GM18520 (cell line): ENCODE measurements around the gene LAMB1.
"Not testable (repeated sequence)": the region's sequence is repeated elsewhere in the genome, so short reads cannot be mapped to it uniquely, and the experiment has no call there.

ENCODE experiments used
- ATAC-seq: cut with Tn5 transposase; IDR thresholded peaks from one replicate; pipeline ENCODE4 v1.9.1; 2021; ENCODE audit not compliant: unreplicated experiment

LAMB1 gene

GRCh38 chr7:107922886-107923285 lies 80.1 kb downstream of the LAMB1 start:
- no peak for ATAC-seq

DNA sequence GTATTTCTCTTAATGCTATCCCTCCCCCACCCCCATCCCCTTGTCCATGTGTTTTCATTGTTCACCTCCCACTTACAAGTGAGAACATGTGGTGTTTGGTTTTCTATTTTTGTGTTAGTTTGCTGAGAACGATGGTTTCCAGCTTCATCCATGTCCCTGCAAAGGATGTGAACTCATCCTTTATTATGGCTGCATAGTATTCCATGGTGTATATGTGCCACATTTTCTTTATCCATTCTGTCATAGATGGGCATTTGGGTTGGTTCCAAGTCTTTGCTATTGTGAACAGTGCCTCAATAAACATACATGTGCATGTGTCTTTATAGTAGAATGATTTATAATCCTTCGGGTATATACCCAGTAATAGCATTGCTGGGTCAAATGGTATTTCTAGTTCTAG lies 81.1 kb downstream of the LAMB1 start:
- ATAC-seq, result not testable (repeated sequence)

GRCh38 chr7:107920048-107920772 lies 82.8 kb downstream of the LAMB1 start:
- no peak for ATAC-seq

- ATAC-seq, result no peak
Measured at GRCh38 chr7:107918948-107919347, 84.0 kb downstream of the LAMB1 start.

- peak; percentile 86 for ATAC-seq
Measured at GRCh38 chr7:107917763-107918651, 85.0 kb downstream of the LAMB1 start.

GRCh38 chr7:107915541-107915940 lies 87.4 kb downstream of the LAMB1 start:
- no peak for ATAC-seq

DNA sequence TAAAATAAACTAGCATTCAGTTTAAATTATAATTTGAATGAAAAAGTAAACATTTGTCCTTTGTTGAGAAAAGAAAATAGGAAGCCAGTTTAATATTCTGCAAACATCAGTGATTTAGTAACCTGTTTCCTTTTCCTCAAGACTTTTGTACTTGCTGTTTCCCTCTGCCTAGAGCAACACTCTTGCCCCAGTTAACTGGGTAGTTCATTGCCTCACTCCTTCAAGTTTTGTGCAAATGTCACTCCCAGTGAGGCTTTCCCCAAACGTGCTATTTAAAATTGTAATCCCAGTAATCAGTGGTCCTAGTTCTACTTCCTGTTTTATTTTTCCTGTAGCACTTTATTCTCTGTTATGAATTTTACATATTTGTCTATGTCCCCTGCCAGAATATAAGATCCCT lies 88.1 kb downstream of the LAMB1 start:
- no peak for ATAC-seq

GRCh38 chr7:107913851-107914250 lies 89.1 kb downstream of the LAMB1 start:
- no peak for ATAC-seq

DNA sequence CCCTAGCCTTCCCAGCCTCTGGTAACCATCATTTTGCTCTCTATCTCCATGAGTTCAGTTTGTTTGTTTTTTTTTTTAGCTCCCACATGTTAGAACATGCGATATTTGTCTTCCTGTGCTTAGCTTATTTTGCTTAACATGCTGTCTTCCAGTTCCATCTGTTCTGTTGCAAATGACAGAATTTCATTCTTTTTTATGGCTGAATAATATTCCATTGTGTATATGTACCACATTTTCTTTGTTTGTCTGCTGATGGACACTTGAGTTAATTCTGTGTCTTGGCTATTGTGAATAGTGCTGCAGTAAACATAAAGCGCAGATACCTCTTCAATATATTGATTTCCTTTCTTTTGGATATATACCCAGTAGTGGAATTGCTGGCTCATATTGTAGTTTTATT lies 91.0 kb downstream of the LAMB1 start:
- ATAC-seq, result no peak

DNA sequence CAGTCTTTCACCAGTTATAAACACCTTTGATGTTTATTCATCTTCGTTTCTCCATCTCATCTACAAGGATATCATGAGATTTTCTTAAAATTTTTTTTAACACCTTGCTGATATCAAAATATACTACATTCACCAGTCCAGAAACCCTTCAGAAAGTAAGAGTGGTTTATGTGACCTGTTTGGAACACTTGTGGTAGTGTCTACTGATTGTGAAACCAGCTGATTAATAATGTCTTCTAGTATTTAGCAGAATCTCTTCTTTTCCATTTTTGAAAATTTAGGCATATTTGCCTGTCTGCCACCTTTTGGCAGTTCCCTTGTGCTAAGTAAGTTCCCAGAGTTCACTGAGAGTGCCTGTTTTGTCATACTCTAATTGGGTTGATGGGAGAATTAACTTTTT lies 93.5 kb downstream of the LAMB1 start:
- no peak for ATAC-seq

DNA sequence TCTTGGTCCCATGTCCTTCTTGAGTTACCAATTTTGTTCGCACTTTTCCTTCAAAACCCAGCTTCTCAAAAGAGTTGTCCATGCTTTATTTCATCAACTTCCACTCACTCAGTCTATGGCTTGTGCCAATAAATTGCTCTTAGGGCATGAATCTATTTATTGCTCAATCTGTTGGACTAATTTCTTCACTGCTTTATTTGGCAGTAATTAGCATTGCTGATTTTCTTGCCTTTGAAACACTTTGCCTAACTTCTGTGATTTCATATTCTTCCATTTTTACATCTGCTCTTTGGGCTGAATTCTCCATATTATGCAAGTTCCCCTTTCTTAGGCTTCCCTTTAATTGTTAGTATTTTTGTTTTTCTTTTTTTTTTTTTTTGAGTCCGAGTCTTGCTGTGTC lies 95.2 kb downstream of the LAMB1 start:
- no peak for ATAC-seq

GRCh38 chr7:107902381-107902780 lies 100.6 kb downstream of the LAMB1 start:
- no peak for ATAC-seq

GRCh38 chr7:107900496-107901015 lies 102.4 kb downstream of the LAMB1 start:
- no peak for ATAC-seq

DNA sequence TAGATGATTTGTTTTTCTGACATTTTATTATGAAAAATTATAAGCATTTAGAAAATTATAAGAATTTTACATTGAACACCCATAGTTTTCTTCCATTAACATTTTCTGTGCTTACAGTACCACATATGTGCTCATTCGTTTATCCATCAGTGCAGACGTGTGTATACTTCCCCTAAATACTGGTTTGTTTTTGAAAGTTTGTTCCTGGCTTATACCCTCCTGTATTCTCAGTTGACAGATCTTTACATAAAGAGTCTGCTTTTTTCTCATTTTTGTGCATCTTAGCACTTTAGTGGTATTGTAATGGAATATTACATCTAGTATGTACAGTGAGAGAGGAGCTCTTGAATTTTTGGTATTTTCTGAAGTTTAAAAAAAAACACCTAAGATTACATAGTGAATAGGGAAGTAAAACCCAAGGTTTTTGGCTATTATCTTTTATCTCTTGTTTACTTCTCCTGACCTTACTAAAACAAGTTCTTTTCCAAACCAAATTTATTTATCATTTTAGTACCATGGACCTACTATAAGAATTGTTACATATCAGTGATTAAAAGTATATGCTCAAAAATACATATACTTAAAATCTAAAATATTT lies 103.9 kb downstream of the LAMB1 start:
- no peak for ATAC-seq

GRCh38 chr7:107892367-107892741 lies 110.6 kb downstream of the LAMB1 start:
- not testable (repeated sequence) for ATAC-seq

DNA sequence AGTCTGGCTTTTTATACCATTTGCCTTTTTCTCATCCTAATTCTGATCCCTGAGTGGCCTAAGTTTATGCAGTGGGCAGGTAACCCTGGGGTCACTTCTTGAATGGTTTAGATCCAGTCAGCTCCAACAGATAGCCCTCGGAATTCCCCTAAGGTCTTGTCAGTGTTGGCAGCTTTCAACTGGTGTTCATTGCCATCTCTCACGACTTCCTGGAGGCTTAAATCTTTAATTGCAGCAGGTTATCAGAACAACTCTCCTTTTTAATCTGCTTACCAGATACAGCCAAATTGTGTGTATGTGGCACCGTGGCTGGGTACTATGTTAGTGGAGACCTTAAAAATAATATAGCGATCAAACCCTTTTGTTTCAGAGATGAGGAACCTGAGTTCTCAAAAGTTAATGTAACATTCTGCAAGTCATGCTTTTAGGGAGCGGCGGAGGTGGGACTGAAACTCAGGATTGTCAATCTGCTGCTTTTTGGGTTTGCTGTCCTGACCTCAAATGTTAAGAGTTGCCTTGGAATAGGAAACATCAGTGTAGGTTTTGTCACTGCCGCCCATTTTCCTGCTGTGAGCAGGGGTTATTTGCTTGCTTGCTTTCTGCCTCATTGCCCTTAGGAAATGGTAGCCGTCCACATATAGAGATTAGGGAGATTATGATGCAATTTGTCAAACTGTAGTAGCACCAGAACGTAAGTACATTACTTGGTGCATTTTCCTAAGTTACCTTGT lies 111.2 kb downstream of the LAMB1 start:
- no peak for ATAC-seq

GRCh38 chr7:107890962-107891635 lies 111.9 kb downstream of the LAMB1 start, which contains the start of gene DLD:
Gene DLD, plus strand, starts transcription at chr7:107891183. Its CDS starts 68 bp downstream, at chr7:107891251.
- peak; percentile 98 for ATAC-seq

GRCh38 chr7:107890493-107890961 lies 112.4 kb downstream of the LAMB1 start:
- peak; percentile 2 for ATAC-seq

DNA sequence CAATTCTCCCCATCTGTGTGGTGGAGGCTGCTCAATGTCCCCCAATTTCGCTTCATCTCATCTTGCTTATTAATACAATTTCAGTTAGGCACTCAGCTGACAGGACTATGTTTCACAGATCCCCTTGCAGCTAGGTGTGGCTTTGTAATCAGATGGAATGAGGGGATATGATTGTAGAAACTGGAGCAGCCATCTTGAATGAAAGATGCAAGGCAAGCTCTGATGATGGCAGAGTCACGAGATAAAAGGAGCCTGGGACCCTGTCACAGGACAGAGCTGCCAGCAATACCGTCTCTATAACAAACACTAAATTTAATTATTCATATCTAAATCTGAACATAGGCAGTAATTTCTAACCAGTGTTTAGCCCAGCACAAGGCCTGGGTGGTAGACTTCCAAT lies 113.0 kb downstream of the LAMB1 start:
- no peak for ATAC-seq

DNA sequence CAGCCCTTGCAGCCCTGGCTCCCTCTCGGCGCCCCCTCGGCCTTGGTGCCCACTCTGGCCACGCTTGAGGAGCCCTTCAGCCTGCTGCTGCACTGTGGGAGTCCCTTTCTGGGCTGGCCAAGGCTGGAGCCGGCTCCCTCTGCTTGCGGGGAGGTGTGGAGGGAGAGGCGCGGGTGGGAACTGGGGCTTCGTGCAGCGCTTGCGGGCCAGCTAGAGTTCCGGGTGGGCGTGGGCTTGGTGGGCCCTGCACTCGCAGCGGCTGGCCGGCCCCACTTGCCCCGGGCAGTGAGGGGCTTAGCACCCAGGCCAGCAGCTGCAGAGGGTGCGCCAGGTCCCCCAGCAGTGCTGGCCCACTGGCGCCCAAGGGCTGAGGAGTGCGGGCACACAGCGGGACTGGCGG lies 115.1 kb downstream of the LAMB1 start:
- ATAC-seq, result not testable (repeated sequence)
